HG03460 (cell line): ENCODE measurements around the gene RHEBL1.

ENCODE experiments used
- ATAC-seq: cut with Tn5 transposase; IDR thresholded peaks from one replicate; pipeline ENCODE4 v1.9.1; 2021; ENCODE audit not compliant: unreplicated experiment

RHEBL1 gene

GRCh38 chr12:49055092-49055491 lies 14.7 kb downstream of the RHEBL1 start:
- no peak for ATAC-seq

GRCh38 chr12:49054524-49054923 lies 15.3 kb downstream of the RHEBL1 start:
- ATAC-seq = no peak

GRCh38 chr12:49054096-49054495 lies 15.7 kb downstream of the RHEBL1 start:
- no peak for ATAC-seq

- ATAC-seq = no peak
Observed at GRCh38 chr12:49052451-49053208, 17.1 kb downstream of the RHEBL1 start.

- no peak for ATAC-seq
Observed at GRCh38 chr12:49051777-49052438, 17.9 kb downstream of the RHEBL1 start.

GRCh38 chr12:49051373-49051764 lies 18.4 kb downstream of the RHEBL1 start:
- no peak for ATAC-seq

GRCh38 chr12:49050507-49051372 lies 19.0 kb downstream of the RHEBL1 start:
- no peak for ATAC-seq

- no peak for ATAC-seq
Observed at GRCh38 chr12:49049566-49050224, 20.1 kb downstream of the RHEBL1 start.

GRCh38 chr12:49048953-49049352 lies 20.8 kb downstream of the RHEBL1 start:
- no peak for ATAC-seq

GRCh38 chr12:49046129-49046895 lies 23.5 kb downstream of the RHEBL1 start:
- ATAC-seq = no peak

- ATAC-seq = no peak
Observed at GRCh38 chr12:49044660-49045059, 25.1 kb downstream of the RHEBL1 start.

GRCh38 chr12:49043856-49044258 lies 25.9 kb downstream of the RHEBL1 start:
- no peak for ATAC-seq

GRCh38 chr12:49043241-49043640 lies 26.5 kb downstream of the RHEBL1 start:
- no peak for ATAC-seq

- no peak for ATAC-seq
Observed at GRCh38 chr12:49041881-49042484, 27.8 kb downstream of the RHEBL1 start.

GRCh38 chr12:49041036-49041880 lies 28.5 kb downstream of the RHEBL1 start:
- no peak for ATAC-seq

GRCh38 chr12:49040364-49040855 lies 29.4 kb downstream of the RHEBL1 start:
- ATAC-seq = no peak

- ATAC-seq = no peak
Observed at GRCh38 chr12:49039421-49040363, 30.1 kb downstream of the RHEBL1 start.
